ENCODE data around the gene MX2. TPM values are rescaled to one million over a fixed set of nuclear protein-coding genes. Genes with fewer than 3 reads are reported as not detected.

The MX2 gene
- total and polyA plus RNA-seq, 2 of the 4 experiments (the other 2 are of a cell fraction) = 0.53 to 0.54 TPM

DNA sequence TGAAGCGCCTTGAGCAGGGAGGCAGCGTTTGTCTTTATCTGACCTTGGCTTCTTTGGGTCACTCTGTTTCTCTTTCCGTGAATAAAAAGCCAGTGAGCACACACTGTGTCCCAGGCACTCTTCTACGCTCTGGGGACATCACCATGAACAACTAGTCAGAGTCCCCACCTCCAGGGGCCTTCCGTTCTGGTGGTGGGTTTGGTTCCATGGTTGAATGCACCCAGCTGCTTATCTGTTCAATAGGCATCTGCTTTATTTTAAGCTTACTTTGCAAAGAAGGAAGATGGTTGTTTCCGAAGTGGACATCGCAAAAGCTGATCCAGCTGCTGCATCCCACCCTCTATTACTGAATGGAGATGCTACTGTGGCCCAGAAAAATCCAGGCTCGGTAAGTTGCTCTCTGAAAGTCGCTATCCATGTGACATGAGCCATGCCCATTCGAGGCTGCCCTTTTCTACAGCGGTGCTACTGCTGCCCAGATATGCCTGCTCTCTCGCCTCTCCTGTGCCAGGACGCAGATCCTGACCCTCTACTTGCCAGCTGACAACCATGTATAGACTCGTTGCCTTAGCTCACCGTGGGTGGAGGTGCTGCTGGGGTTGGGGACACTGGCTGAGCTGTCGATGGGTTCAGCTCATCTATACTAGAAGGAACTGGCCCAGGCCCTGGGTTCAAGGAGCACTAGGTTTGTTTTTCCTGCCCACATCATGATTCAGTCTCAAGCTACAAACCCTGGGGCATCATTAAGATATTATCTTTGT, 70.1 kb downstream of the MX2 start:
- Histone ChIP-seq H2BK5ac (ENCODE audit: low read depth, low read length, poor library complexity, severe bottlenecking) (no peak overlapping the region), H3K4me1 (ENCODE audit: control insufficient read depth, insufficient read depth, low read length) (no peaks in the 10 kb centered on the region), H3K9me3 (ENCODE audit: control insufficient read depth, insufficient read depth, low read length) (no peaks in the 10 kb centered on the region), H3K4me2 (ENCODE audit: low read depth, low read length) (no peak overlapping the region), H3K27ac (ENCODE audit: insufficient read depth, low read length) (no peak overlapping the region), H3K27me3 (ENCODE audit: control insufficient read depth, insufficient read depth, low read length) (peaks cover 13% of the 10 kb centered on the region), H4K8ac (ENCODE audit: low read depth in 2 of 2, low read length in 2 of 2) (no peak overlapping the region), H2BK20ac (ENCODE audit: low read depth, low read length) (no peak overlapping the region), H3K36me3 (ENCODE audit: control insufficient read depth, insufficient read depth, low read length) (no peaks in the 10 kb centered on the region), H2AK5ac (ENCODE audit: low read depth, low read length) (no peak overlapping the region), H4K20me1 (ENCODE audit: insufficient read depth, low read length) (no peaks in the 10 kb centered on the region), H3K4ac (ENCODE audit: low read depth, low read length) (no peak overlapping the region), H2BK15ac (ENCODE audit: low read depth, low read length) (no peak overlapping the region), H3K23ac (ENCODE audit: low read depth, low read length) (no peak overlapping the region), H2AFZ (replicated peaks; ENCODE audit: low read length, poor library complexity) (no peak overlapping the region), H3K79me1 (ENCODE audit: low read depth in 1 of 2, low read length in 2 of 2) (no peaks in the 10 kb centered on the region), H3K18ac (ENCODE audit: low read depth, low read length) (no peak overlapping the region), H3K4me3 (ENCODE audit: insufficient read depth, low read depth, low read length) (no peak overlapping the region), H3K56ac (ENCODE audit: extremely low read depth, insufficient read depth, low read length) (no peak overlapping the region), H4K5ac (ENCODE audit: low read depth, low read length) (no peak overlapping the region), H4K91ac (ENCODE audit: insufficient read depth, low read depth, low read length) (no peak overlapping the region), H3K9me1 (ENCODE audit: insufficient read depth, low read length) (no peaks in the 10 kb centered on the region), H3K9ac (ENCODE audit: low read depth, low read length) (no peak overlapping the region), H2AK9ac (replicated peaks; ENCODE audit: low read depth, low read length, poor library complexity) (no peak overlapping the region), H2BK120ac (ENCODE audit: low read depth, low read length) (no peak overlapping the region), H3K14ac (replicated peaks; ENCODE audit: low read depth, low read length) (no peak overlapping the region)
- ChIA-PET POLR2A (ENCODE audit: unreplicated experiment) (no interaction called here), CTCF (no interaction called here)
- DNase-seq = no peak
- no peak for ATAC-seq (ENCODE audit: low read depth)
- in situ Hi-C loops (cut with MboI; ENCODE audit: low sequenced_read_pairs) (no loop called here), dilution Hi-C loops (cut with HindIII; ENCODE audit: low sequenced_read_pairs, unreplicated experiment) (no loop called here), intact Hi-C loops (cut with micrococcal nuclease) (no loop called here)
- no TSS peak for BruUV-seq (replicated peaks)
- TF ChIP-seq RFX5 (IDR thresholded peaks at IDR 0.05; ENCODE audit: low read depth, low read length) (no peak), USF2 (IDR thresholded peaks at IDR 0.05; ENCODE audit: low read depth, low read length) (no peak), MXI1 (IDR thresholded peaks at IDR 0.05; ENCODE audit: borderline replicate concordance, low read depth, low read length) (no peak), MAZ (IDR thresholded peaks at IDR 0.05; ENCODE audit: borderline replicate concordance, low read depth, low read length) (no peak), CTCF (conservative IDR thresholded peaks at IDR 0.05; ENCODE audit: low read depth, low read length) (no peak), CHD1 (IDR thresholded peaks at IDR 0.05; ENCODE audit: low read depth, low read length) (no peak), CEBPB (IDR thresholded peaks at IDR 0.05; ENCODE audit: low read depth, low read length) (no peak), ELK1 (IDR thresholded peaks at IDR 0.05; ENCODE audit: borderline replicate concordance, low read depth, low read length) (no peak), RAD21 (IDR thresholded peaks at IDR 0.05; ENCODE audit: low read length) (no peak), NFE2L2 (IDR thresholded peaks at IDR 0.05; ENCODE audit: low read depth, low read length) (no peak), RCOR1 (IDR thresholded peaks at IDR 0.05; ENCODE audit: insufficient replicate concordance, low read length) (no peak), SMC3 (IDR thresholded peaks at IDR 0.05; ENCODE audit: low read depth, low read length) (no peak), BHLHE40 (IDR thresholded peaks at IDR 0.05; ENCODE audit: low read depth, low read length) (no peak), MAFK (IDR thresholded peaks at IDR 0.05; ENCODE audit: low read depth, low read length) (no peak), POLR2A (IDR thresholded peaks at IDR 0.05; ENCODE audit: low read depth, low read length) (no peak), FOS (IDR thresholded peaks at IDR 0.05; ENCODE audit: low read depth, low read length) (no peak)
- 73% methylated on average over 4 of the region's 16 CpGs; no CpG with 5 or more reads in 1 of the 2 experiments for WGBS, 2 experiments (ENCODE audit: extremely low coverage in 2 of 2, insufficient read length in 1 of 2)
